Hematopoietic multipotent progenitor cell treated with erythropoietin and hydrocortisone succinate and interleukin-3 and kit ligand, for 6 days (in vitro differentiated cells): ENCODE data around the gene CLPX.
"Not testable (repeated sequence)": the region's sequence is repeated elsewhere in the genome, so short reads cannot be mapped to it uniquely, and the experiment has no call there.

Experiments used
- DNase-seq: peaks from one replicate; pipeline ENCODE4 v3.0.0-alpha.2; 2015

The CLPX gene

DNA sequence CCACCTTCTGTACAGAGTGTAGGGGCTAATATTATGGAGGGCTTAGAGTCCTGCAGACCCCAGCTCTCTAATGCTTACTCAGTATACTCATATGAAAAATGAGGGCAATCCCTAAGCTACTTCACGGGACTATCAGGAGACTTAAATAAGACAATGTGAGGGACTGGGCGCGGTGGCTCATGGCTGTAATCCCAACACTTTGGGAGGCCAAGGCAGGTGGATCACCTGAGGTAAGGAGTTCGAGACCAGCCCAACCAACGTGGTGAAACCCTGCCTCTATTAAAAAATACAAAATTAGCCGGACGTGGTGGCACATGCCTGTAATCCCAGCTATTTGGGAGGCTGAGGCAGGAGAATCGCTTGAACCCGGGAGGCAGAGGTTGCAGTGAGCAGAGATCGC lies 85.3 kb downstream of the CLPX start:
- not testable (repeated sequence) for DNase-seq

DNA sequence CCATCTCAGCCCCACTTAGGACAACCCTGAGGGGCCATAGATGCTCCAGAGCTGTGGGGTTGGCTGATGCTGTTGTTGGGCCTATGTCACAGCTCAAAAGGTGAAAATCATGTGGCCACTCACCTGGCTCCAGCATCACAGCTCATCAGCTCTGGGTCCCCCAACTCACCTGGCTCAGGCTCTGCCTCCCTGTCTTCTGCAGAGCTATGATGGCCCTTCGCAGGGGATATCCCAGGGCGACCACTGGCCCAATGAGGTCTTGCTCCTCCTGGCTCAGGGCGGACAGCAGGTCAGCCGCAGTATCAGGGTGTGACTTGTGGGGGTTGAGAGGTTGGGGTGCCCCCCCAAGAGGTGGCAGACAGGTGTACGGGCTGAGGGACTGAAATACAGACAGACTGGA lies 85.8 kb downstream of the CLPX start:
- no peak for DNase-seq
